Endothelial cell of umbilical vein (primary cell): Measurements from ENCODE around the gene MORC1.

Experiments used
- EZH2 ChIP-seq: IDR thresholded peaks from 2 replicates; pipeline ENCODE4 v1.6.1; 2012; ENCODE audit warnings: borderline replicate concordance, low read depth, mild to moderate bottlenecking, moderate library complexity, low read length, inconsistent platforms; ENCODE audit not compliant: severe bottlenecking
- FOS ChIP-seq: IDR thresholded peaks from 2 replicates; pipeline ENCODE4 v1.6.1; 2011; ENCODE audit warnings: mild to moderate bottlenecking, low read length, moderate library complexity, borderline replicate concordance; ENCODE audit not compliant: insufficient read depth
- GATA2 ChIP-seq: IDR thresholded peaks from 2 replicates; pipeline ENCODE4 v1.7.0; 2011; ENCODE audit warnings: low read depth, mild to moderate bottlenecking, moderate library complexity, mixed read lengths, low read length; ENCODE audit not compliant: insufficient read length, insufficient read depth
- MYC ChIP-seq: IDR thresholded peaks from one replicate; pipeline ENCODE4 v1.6.1; 2011; ENCODE audit warnings: mild to moderate bottlenecking, low read depth, low read length
- POLR2A ChIP-seq: IDR thresholded peaks from 2 replicates; pipeline ENCODE4 v1.6.1; 2012; ENCODE audit warnings: low read depth, mild to moderate bottlenecking, control low read depth, low read length
- TF ChIP-seq, protein P1 (sequence below), 2 donors: IDR thresholded peaks; 1 replicate in 1 of 2; 2 replicates in 1 of 2; pipeline ENCODE4 v1.5.1; 2011; ENCODE audit warnings: low read length in 2 of 2, mild to moderate bottlenecking in 2 of 2, moderate library complexity in 2 of 2, control low read depth in 1 of 2, inconsistent platforms in 1 of 2, low read depth in 1 of 2; ENCODE audit not compliant: insufficient read depth in 1 of 2; ENCODE audit errors: extremely low read depth in 1 of 2
- TF ChIP-seq, protein P2 (sequence below): IDR thresholded peaks from 2 replicates; pipeline ENCODE4 v1.6.1; 2011; ENCODE audit not compliant: insufficient read depth, insufficient read length

DNA sequence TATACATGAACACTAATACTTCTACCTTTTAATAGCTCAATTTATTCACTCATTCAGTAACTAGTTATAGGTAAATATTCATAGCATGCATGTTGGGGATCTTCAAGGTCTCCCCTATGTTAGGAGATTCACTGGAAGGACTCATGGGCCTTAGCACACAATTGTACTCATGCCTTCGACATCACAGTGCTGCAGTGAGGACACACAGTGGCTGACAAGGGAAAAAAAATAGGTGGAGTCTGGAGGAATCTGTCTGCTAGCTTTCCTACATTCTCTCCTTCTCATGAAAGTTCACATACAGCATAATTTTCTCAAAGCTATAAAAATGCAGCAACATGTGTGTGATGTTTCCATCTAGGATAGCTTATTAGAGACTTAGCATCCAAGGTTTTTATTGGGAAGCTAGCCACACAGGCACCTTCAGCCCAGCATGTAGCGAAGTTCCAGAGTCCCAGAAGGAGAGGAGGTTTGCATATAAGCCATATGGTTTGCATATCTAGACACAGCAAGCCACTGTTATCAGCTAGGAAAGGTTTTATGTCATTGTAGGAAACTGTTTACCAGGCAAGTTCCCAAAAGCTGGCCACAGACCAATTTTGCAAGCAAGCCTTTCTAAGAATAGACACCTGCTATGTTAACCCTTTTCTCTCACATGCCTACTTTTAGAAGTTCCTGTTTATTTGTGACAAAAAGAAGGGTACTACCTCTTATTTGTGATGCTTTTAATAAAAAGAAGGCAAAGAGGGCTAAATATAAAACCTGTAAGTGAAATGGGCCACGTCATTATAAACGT lies 46.4 kb downstream of the MORC1 start:
- TF ChIP-seq, protein P1, sequence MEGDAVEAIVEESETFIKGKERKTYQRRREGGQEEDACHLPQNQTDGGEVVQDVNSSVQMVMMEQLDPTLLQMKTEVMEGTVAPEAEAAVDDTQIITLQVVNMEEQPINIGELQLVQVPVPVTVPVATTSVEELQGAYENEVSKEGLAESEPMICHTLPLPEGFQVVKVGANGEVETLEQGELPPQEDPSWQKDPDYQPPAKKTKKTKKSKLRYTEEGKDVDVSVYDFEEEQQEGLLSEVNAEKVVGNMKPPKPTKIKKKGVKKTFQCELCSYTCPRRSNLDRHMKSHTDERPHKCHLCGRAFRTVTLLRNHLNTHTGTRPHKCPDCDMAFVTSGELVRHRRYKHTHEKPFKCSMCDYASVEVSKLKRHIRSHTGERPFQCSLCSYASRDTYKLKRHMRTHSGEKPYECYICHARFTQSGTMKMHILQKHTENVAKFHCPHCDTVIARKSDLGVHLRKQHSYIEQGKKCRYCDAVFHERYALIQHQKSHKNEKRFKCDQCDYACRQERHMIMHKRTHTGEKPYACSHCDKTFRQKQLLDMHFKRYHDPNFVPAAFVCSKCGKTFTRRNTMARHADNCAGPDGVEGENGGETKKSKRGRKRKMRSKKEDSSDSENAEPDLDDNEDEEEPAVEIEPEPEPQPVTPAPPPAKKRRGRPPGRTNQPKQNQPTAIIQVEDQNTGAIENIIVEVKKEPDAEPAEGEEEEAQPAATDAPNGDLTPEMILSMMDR (IDR thresholded peaks at IDR 0.05; ENCODE audit: extremely low read depth in 1 of 2, insufficient read depth in 1 of 2, low read depth in 1 of 2, low read length in 2 of 2): no peak
- TF ChIP-seq EZH2 (no peak), GATA2 (no peak), POLR2A (no peak), FOS (no peak), MYC (no peak)
- TF ChIP-seq, protein P2, sequence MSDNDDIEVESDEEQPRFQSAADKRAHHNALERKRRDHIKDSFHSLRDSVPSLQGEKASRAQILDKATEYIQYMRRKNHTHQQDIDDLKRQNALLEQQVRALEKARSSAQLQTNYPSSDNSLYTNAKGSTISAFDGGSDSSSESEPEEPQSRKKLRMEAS: no peak
